ENCODE measurements around the gene LSAMP.

Gene LSAMP

DNA sequence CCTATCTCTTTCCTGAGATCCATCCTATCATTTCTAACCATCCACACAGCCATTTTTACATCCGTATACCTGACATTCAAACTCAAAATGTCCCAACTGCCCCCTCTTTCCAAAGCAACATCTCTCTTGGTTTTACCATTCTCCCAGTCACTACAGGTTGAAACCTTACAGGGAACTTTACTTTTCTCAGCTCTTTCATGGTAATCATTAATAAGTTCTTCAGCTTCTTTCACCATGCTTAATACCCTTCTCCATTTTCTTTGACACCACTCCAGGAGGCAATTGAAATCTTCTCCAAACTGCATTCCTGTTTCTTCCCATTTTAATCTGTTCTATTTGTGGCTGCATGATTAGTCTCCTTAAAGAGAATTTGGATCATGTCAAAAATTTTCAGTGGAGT is 469.5 kb downstream of the LSAMP start:
- H3K4me3 ChIP-seq (ENCODE audit: low read length) = no peak overlapping the region
- TF ChIP-seq, protein P1, sequence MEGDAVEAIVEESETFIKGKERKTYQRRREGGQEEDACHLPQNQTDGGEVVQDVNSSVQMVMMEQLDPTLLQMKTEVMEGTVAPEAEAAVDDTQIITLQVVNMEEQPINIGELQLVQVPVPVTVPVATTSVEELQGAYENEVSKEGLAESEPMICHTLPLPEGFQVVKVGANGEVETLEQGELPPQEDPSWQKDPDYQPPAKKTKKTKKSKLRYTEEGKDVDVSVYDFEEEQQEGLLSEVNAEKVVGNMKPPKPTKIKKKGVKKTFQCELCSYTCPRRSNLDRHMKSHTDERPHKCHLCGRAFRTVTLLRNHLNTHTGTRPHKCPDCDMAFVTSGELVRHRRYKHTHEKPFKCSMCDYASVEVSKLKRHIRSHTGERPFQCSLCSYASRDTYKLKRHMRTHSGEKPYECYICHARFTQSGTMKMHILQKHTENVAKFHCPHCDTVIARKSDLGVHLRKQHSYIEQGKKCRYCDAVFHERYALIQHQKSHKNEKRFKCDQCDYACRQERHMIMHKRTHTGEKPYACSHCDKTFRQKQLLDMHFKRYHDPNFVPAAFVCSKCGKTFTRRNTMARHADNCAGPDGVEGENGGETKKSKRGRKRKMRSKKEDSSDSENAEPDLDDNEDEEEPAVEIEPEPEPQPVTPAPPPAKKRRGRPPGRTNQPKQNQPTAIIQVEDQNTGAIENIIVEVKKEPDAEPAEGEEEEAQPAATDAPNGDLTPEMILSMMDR (conservative IDR thresholded peaks at IDR 0.05; ENCODE audit: low read depth, low read length) = no peak
- DNase-seq (ENCODE audit: low read depth) = no peak

GRCh38 chr3:115975353-115975752 is 469.9 kb downstream of the LSAMP start:
- peak; percentile 33 for DNase-seq (ENCODE audit: low read depth)
- TF ChIP-seq, protein P1 (conservative IDR thresholded peaks at IDR 0.05; ENCODE audit: low read depth, low read length) = no peak
- H3K4me3 ChIP-seq (ENCODE audit: low read length) = no peak overlapping the region

GRCh38 chr3:115974940-115975339 is 470.3 kb downstream of the LSAMP start:
- H3K4me3 ChIP-seq (ENCODE audit: low read length) = no peak overlapping the region

GRCh38 chr3:115968871-115969270 is 476.4 kb downstream of the LSAMP start:
- TF ChIP-seq, protein P1 (conservative IDR thresholded peaks at IDR 0.05; ENCODE audit: low read depth, low read length) = no peak

More at GRCh38 chr3:115974940-115975339, 470.3 kb downstream of the LSAMP start:
- no peak for DNase-seq (ENCODE audit: low read depth)
- TF ChIP-seq, protein P1 (conservative IDR thresholded peaks at IDR 0.05; ENCODE audit: low read depth, low read length) = no peak

GRCh38 chr3:115961380-115961779 is 483.9 kb downstream of the LSAMP start:
- H3K4me3 ChIP-seq (ENCODE audit: low read length) = no peak overlapping the region
- DNase-seq (ENCODE audit: low read depth) = no peak
- TF ChIP-seq, protein P1 (conservative IDR thresholded peaks at IDR 0.05; ENCODE audit: low read depth, low read length) = no peak

More at GRCh38 chr3:115968871-115969270, 476.4 kb downstream of the LSAMP start:
- no peak overlapping the region for H3K4me3 ChIP-seq (ENCODE audit: low read length)
- DNase-seq (ENCODE audit: low read depth) = no peak

DNA sequence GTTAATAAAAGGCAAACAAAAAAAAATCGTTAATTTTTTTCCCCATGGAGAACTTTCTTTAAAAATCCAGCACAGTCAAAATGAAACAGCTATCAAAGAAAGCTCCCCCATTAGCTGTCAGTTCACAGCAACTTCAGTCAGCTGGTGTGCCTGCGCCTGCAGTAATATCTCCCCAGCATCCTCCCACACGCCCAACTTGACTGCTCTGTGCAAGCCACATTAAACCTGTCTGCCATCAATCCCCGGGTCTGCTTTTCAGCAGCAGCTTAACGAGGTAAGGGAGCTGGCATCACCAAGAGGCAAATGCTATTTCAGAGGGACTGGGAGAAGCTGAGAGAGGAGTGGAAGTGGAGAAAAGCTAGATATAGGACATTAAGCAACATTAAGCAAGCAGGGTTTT is 484.5 kb downstream of the LSAMP start:
- TF ChIP-seq, protein P1 (conservative IDR thresholded peaks at IDR 0.05; ENCODE audit: low read depth, low read length) = no peak
- no peak overlapping the region for H3K4me3 ChIP-seq (ENCODE audit: low read length)
- no peak for DNase-seq (ENCODE audit: low read depth)

GRCh38 chr3:115958526-115958925 is 486.8 kb downstream of the LSAMP start:
- TF ChIP-seq, protein P1 (conservative IDR thresholded peaks at IDR 0.05; ENCODE audit: low read depth, low read length) = no peak
- no peak overlapping the region for H3K4me3 ChIP-seq (ENCODE audit: low read length)
- DNase-seq (ENCODE audit: low read depth) = no peak

Data from retinal pigment epithelial cell (primary cell).